SK-N-SH treated with all-trans-retinoic acid at 6 μM for 48 hours (cell line): Measurements from ENCODE around the gene DPP10.

Experiments
- ATAC-seq: fragments of 200-7000 bp; cut with Tn5 transposase; 3 replicates; pipeline ENCODE4 v1.9.1; 2020; ENCODE audit warnings: mild to moderate bottlenecking, moderate library complexity
- ARNTL ChIP-seq: fragments of 450-650 bp; formaldehyde crosslinking; IDR thresholded peaks from 2 replicates; pipeline ENCODE4 v1.5.0; 2020; ENCODE audit warnings: low read depth, mild to moderate bottlenecking, moderate library complexity, borderline replicate concordance
- BACH2 ChIP-seq: fragments of 250-450 bp; sonication (Bioruptor Pico); IDR thresholded peaks from 2 replicates; pipeline ENCODE4 v1.9.0; 2021; ENCODE audit warnings: mild to moderate bottlenecking, borderline replicate concordance
- CREB5 ChIP-seq: fragments of 250-450 bp; sonication (Bioruptor Pico); IDR thresholded peaks from 2 replicates; pipeline ENCODE4 v1.5.1; 2020; ENCODE audit warnings: low read depth, mild to moderate bottlenecking, moderate library complexity
- CSDC2 ChIP-seq: fragments of 250-450 bp; sonication (Bioruptor Pico); IDR thresholded peaks from 2 replicates; pipeline ENCODE4 v1.5.0; 2020; ENCODE audit warnings: mild to moderate bottlenecking, moderate library complexity
- ESRRG ChIP-seq: fragments of 250-450 bp; sonication (Bioruptor Pico); IDR thresholded peaks from 2 replicates; pipeline ENCODE4 v1.6.1; 2021; ENCODE audit warnings: mild to moderate bottlenecking
- ISL1 ChIP-seq: fragments of 250-450 bp; sonication (Bioruptor Pico); IDR thresholded peaks from 2 replicates; pipeline ENCODE4 v2.1.2; 2022; ENCODE audit warnings: mild to moderate bottlenecking, moderate library complexity
- OSR1 ChIP-seq: fragments of 250-450 bp; sonication (Bioruptor Pico); IDR thresholded peaks from 2 replicates; pipeline ENCODE4 v1.8.0; 2022; ENCODE audit warnings: moderate library complexity, mild to moderate bottlenecking, inconsistent platforms
- PATZ1 ChIP-seq: fragments of 250-450 bp; sonication (Bioruptor Pico); IDR thresholded peaks from 2 replicates; pipeline ENCODE4 v1.8.0; 2020; ENCODE audit warnings: mild to moderate bottlenecking, moderate library complexity, borderline replicate concordance
- PPARA ChIP-seq: fragments of 250-450 bp; sonication (Bioruptor Pico); IDR thresholded peaks from 2 replicates; pipeline ENCODE4 v1.5.0; 2020; ENCODE audit warnings: mild to moderate bottlenecking, borderline replicate concordance
- RARB ChIP-seq: fragments of 250-450 bp; sonication (Bioruptor Pico); IDR thresholded peaks from 2 replicates; pipeline ENCODE4 v1.8.0; 2021; ENCODE audit warnings: mild to moderate bottlenecking, moderate library complexity
- SNAI2 ChIP-seq: fragments of 250-450 bp; sonication (Bioruptor Pico); IDR thresholded peaks from 2 replicates; pipeline ENCODE4 v1.5.0; 2020; ENCODE audit warnings: mild to moderate bottlenecking, moderate library complexity
- TCF4 ChIP-seq: fragments of 250-450 bp; sonication (Bioruptor Pico); IDR thresholded peaks from 2 replicates; pipeline ENCODE4 v1.8.0; 2021; ENCODE audit warnings: mild to moderate bottlenecking, moderate library complexity, borderline replicate concordance
- TOX ChIP-seq: fragments of 250-450 bp; sonication (Bioruptor Pico); IDR thresholded peaks from 2 replicates; pipeline ENCODE4 v1.8.0; 2021; ENCODE audit warnings: mild to moderate bottlenecking, moderate library complexity, borderline replicate concordance
- TSHZ2 ChIP-seq: fragments of 250-450 bp; sonication (Bioruptor Pico); IDR thresholded peaks from 2 replicates; pipeline ENCODE4 v1.5.0; 2020; ENCODE audit warnings: mild to moderate bottlenecking, moderate library complexity
- ZC3H10 ChIP-seq: fragments of 250-450 bp; sonication (Bioruptor Pico); IDR thresholded peaks from 2 replicates; pipeline ENCODE4 v1.5.1; 2021; ENCODE audit warnings: mild to moderate bottlenecking, moderate library complexity
- ZFP3 ChIP-seq: fragments of 250-450 bp; sonication (Bioruptor Pico); IDR thresholded peaks from 2 replicates; pipeline ENCODE4 v1.5.0; 2020; ENCODE audit warnings: mild to moderate bottlenecking, moderate library complexity
- ZNF565 ChIP-seq: fragments of 450-650 bp; formaldehyde crosslinking; conservative IDR thresholded peaks from 2 replicates; pipeline ENCODE4 v1.5.0; 2020; ENCODE audit warnings: low read depth, mild to moderate bottlenecking, moderate library complexity
- ZNF70 ChIP-seq: fragments of 450-650 bp; formaldehyde crosslinking; IDR thresholded peaks from 2 replicates; pipeline ENCODE4 v1.5.0; 2020; ENCODE audit warnings: mild to moderate bottlenecking, moderate library complexity
- TF ChIP-seq, protein P1 (sequence below): fragments of 250-450 bp; sonication (Bioruptor Pico); IDR thresholded peaks from 2 replicates; pipeline ENCODE4 v1.8.0; 2021; ENCODE audit warnings: low read depth, mild to moderate bottlenecking, moderate library complexity, borderline replicate concordance
- TF ChIP-seq, protein P2 (sequence below): fragments of 250-450 bp; sonication (Bioruptor Pico); IDR thresholded peaks from 2 replicates; pipeline ENCODE4 v1.5.1; 2021; ENCODE audit warnings: mild to moderate bottlenecking, moderate library complexity

Gene DPP10

GRCh38 chr2:115649731-115650130, 1207.3 kb downstream of the DPP10 start:
- TF ChIP-seq BACH2 (CRISPR knock-in tag) (no peak), PATZ1 (CRISPR knock-in tag) (no peak), ISL1 (CRISPR knock-in tag) (no peak), PPARA (CRISPR knock-in tag) (no peak), CREB5 (CRISPR knock-in tag) (no peak), TCF4 (no peak), ARNTL (no peak), ZFP3 (CRISPR knock-in tag) (no peak), SNAI2 (CRISPR knock-in tag) (no peak), ZC3H10 (no peak), ZNF565 (no peak), OSR1 (no peak), ZNF70 (CRISPR knock-in tag) (no peak), ESRRG (CRISPR knock-in tag) (no peak), TOX (CRISPR knock-in tag) (no peak), RARB (CRISPR knock-in tag) (no peak)
- TF ChIP-seq, protein P1, sequence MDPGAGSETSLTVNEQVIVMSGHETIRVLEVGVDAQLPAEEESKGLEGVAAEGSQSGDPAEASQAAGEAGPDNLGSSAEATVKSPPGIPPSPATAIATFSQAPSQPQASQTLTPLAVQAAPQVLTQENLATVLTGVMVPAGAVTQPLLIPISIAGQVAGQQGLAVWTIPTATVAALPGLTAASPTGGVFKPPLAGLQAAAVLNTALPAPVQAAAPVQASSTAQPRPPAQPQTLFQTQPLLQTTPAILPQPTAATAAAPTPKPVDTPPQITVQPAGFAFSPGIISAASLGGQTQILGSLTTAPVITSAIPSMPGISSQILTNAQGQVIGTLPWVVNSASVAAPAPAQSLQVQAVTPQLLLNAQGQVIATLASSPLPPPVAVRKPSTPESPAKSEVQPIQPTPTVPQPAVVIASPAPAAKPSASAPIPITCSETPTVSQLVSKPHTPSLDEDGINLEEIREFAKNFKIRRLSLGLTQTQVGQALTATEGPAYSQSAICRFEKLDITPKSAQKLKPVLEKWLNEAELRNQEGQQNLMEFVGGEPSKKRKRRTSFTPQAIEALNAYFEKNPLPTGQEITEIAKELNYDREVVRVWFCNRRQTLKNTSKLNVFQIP, result no peak
- TF ChIP-seq, protein P2, sequence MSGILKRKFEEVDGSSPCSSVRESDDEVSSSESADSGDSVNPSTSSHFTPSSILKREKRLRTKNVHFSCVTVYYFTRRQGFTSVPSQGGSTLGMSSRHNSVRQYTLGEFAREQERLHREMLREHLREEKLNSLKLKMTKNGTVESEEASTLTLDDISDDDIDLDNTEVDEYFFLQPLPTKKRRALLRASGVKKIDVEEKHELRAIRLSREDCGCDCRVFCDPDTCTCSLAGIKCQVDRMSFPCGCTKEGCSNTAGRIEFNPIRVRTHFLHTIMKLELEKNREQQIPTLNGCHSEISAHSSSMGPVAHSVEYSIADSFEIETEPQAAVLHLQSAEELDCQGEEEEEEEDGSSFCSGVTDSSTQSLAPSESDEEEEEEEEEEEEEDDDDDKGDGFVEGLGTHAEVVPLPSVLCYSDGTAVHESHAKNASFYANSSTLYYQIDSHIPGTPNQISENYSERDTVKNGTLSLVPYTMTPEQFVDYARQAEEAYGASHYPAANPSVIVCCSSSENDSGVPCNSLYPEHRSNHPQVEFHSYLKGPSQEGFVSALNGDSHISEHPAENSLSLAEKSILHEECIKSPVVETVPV (CRISPR knock-in tag), result no peak
- TF ChIP-seq, all 23 proteins: peak for 0
- ATAC-seq, result no peak

DNA sequence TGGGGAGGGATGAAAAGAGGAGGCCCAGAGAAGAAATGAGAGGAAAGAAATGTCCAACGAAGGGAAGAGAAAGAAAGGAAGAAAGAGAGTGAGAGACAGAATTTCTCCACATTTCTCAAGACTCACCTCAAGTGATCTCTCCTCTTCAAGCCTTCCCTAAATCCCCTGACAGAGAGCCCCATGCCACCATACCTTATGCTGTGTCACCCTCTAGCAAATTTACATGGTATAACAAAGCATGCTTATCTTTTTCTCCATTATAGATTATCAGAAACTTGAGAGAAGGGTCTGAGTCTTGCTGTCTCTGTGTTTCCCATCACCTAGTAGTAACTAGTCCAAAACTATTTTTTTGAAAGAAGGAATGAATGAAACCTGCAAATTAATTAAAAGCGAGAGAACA, 1208.4 kb downstream of the DPP10 start:
- no peak for ATAC-seq
- no peak for TF ChIP-seq ARNTL
- TF ChIP-seq OSR1, result no peak
- no peak for TF ChIP-seq PATZ1 (CRISPR knock-in tag)
- no peak for TF ChIP-seq TSHZ2
- TF ChIP-seq ZNF70 (CRISPR knock-in tag), result no peak
- TF ChIP-seq SNAI2 (CRISPR knock-in tag), result no peak
- no peak for TF ChIP-seq ZFP3 (CRISPR knock-in tag)
- TF ChIP-seq ESRRG (CRISPR knock-in tag), result no peak
- no peak for TF ChIP-seq ISL1 (CRISPR knock-in tag)
- TF ChIP-seq, protein P2 (CRISPR knock-in tag), result no peak
- no peak for TF ChIP-seq TOX (CRISPR knock-in tag)
- no peak for TF ChIP-seq CSDC2 (CRISPR knock-in tag)
- no peak for TF ChIP-seq RARB (CRISPR knock-in tag)
- no peak for TF ChIP-seq BACH2 (CRISPR knock-in tag)
- TF ChIP-seq CREB5 (CRISPR knock-in tag), result no peak
- TF ChIP-seq, all 23 proteins: peak for 0
